Measurements from ENCODE around the gene ADGRG3.
A peak's percentile ranks its signal among the peaks of the same experiment; 100 is the strongest.

The ADGRG3 gene

DNA sequence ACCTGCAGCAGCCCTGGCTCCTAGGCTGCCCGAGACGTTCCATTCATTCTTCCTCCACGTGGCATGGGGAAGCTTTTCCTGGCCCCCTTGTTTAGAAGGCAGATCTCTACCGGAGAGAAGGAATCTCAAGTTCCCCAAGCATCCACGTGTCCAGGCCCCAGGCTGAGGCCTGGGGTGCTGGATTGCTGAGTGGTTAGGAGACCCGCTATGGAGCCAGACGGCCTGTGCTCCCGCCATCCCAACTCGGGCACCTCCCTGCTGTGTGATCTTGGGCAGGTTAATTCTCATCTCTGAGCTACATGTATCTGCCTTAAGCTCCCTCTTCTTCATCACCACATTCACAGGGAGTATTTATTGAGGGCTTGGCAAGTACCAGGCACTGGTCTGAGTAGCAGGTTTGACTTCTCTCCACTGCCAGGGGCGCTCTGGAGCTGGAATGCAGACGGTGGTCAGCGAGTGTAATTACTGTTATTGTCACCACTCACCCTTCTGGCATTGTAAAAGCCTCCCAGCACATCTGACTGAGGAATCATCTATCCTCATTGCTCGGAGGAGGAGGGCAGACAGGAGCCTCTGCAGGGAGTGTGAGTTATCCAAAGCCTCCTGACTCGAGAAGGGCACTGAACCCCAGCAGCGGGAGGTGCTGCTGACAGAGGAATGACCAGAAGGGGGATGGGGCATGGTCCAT, 40.8 kb upstream of the ADGRG3 start:
- TF ChIP-seq CTCF (IDR thresholded peaks at IDR 0.05; ENCODE audit: low read depth, low read length) = peak; percentile 47
- peak; percentile 75 to 86 for DNase-seq (ENCODE audit: low read depth in 2 of 2)

GRCh38 chr16:57628008-57628781, 39.9 kb upstream of the ADGRG3 start, which contains the start of gene ADGRG1:
ADGRG1 (plus strand) TSS chr16:57628630; CDS start chr16:57650288, 21,658 bp downstream.
- peak; percentile 96 to 97 for DNase-seq (ENCODE audit: low read depth in 2 of 2)
- peak within 1 kb of the TSS; percentile 28 to 46 for H3K4me3 ChIP-seq (replicated peaks in 1 of 2; ENCODE audit: low read depth in 2 of 2, low read length in 2 of 2)
- no peak for TF ChIP-seq CTCF (IDR thresholded peaks at IDR 0.05; ENCODE audit: low read depth, low read length)

More for the DNA sequence above, 40.8 kb upstream of the ADGRG3 start:
- no peak overlapping the region for H3K4me3 ChIP-seq (replicated peaks in 1 of 2; ENCODE audit: low read depth in 2 of 2, low read length in 2 of 2)

GRCh38 chr16:57628783-57629293, 39.3 kb upstream of the ADGRG3 start:
- H3K4me3 ChIP-seq (replicated peaks in 1 of 2; ENCODE audit: low read depth in 2 of 2, low read length in 2 of 2) = peak overlapping the region; percentile 28 to 46
- TF ChIP-seq CTCF (IDR thresholded peaks at IDR 0.05; ENCODE audit: low read depth, low read length) = no peak
- DNase-seq (ENCODE audit: low read depth in 2 of 2) = no peak

GRCh38 chr16:57629516-57630406, 38.3 kb upstream of the ADGRG3 start:
- no peak for TF ChIP-seq CTCF (IDR thresholded peaks at IDR 0.05; ENCODE audit: low read depth, low read length)
- no peak for DNase-seq (ENCODE audit: low read depth in 2 of 2)
- no peak overlapping the region for H3K4me3 ChIP-seq (replicated peaks in 1 of 2; ENCODE audit: low read depth in 2 of 2, low read length in 2 of 2)

DNA sequence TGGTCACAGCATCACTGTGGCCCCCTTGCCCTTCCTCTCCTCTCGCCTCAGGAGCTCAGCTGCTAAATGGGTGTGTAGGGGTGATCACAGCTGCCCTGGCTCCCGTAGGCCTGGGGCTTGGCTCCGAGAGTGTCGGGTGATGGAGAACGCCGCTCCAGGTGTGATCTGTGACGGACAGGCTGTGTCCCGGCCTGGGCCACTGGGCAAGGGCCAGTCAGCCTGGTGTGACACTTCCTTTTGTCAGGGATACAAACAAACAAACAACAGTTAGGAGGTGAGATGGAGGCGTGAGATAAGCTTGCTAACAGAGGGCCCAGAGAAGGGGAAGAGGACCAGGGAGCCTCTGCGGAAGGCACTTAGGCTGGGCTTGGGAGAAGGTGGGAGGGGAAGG, 37.7 kb upstream of the ADGRG3 start:
- DNase-seq (ENCODE audit: low read depth in 2 of 2) = no peak
- no peak for TF ChIP-seq CTCF (IDR thresholded peaks at IDR 0.05; ENCODE audit: low read depth, low read length)
- H3K4me3 ChIP-seq (replicated peaks in 1 of 2; ENCODE audit: low read depth in 2 of 2, low read length in 2 of 2) = no peak overlapping the region
